Stimulated activated naive B cell treated with anti-CD40 and anti-IgM and Interleukin-4, amounts not matched to agents 10 μg/mL and 1 μg/mL and 100 μg/mL, for 72 hours (primary cell): Measurements from ENCODE around the gene CTRB1.
"Not testable (repeated sequence)": the region's sequence is repeated elsewhere in the genome, so short reads cannot be mapped to it uniquely, and the experiment has no call there.

Source experiments
- ATAC-seq, 2 donors: fragments of 150-1000 bp; cut with Tn5 transposase; replicated peaks; 2 replicates each; pipeline ENCODE4 v1.10.0; 2021; ENCODE audit warnings: moderate library complexity in 1 of 2
- DNase-seq: peaks from one replicate; pipeline ENCODE4 v3.0.0; 2021
- H3K27ac Mint-ChIP-seq: one replicate; pipeline ENCODE4 v1.8.0; 2022; ENCODE audit warnings: mild to moderate bottlenecking, mixed read lengths
- H3K27me3 Mint-ChIP-seq, 2 donors: one replicate each; pipeline ENCODE4 v1.8.0; 2022; ENCODE audit warnings: mixed read lengths in 2 of 2
- H3K36me3 Mint-ChIP-seq, 2 donors: one replicate each; pipeline ENCODE4 v1.8.0; 2022; ENCODE audit warnings: mixed read lengths in 2 of 2, mild to moderate bottlenecking in 1 of 2
- H3K4me1 Mint-ChIP-seq, 2 donors: one replicate each; pipeline ENCODE4 v1.8.0; 2022; ENCODE audit warnings: mixed read lengths in 2 of 2, mild to moderate bottlenecking in 1 of 2
- H3K4me3 Mint-ChIP-seq, 2 donors: one replicate each; pipeline ENCODE4 v1.8.0; 2022; ENCODE audit warnings: mild to moderate bottlenecking in 2 of 2, mixed read lengths in 2 of 2, moderate library complexity in 1 of 2
- H3K9me3 Mint-ChIP-seq, 2 donors: one replicate each; pipeline ENCODE4 v1.8.0; 2022; ENCODE audit warnings: mixed read lengths in 2 of 2, mild to moderate bottlenecking in 1 of 2

The CTRB1 gene

GRCh38 chr16:75195811-75196790 is 22.7 kb upstream of the CTRB1 start:
- ATAC-seq (no peak), DNase-seq (no peak)
- peaks cover 6 to 26% of the 10 kb centered on the region in 2 donors for H3K4me1 Mint-ChIP-seq
- no peak overlapping the region for H3K27ac Mint-ChIP-seq
- H3K36me3 Mint-ChIP-seq = no peaks in the 10 kb centered on the region
- no peak overlapping the region for H3K4me3 Mint-ChIP-seq
- no peaks in the 10 kb centered on the region for H3K9me3 Mint-ChIP-seq
- H3K27me3 Mint-ChIP-seq = peaks cover 59 to 71% of the 10 kb centered on the region in 2 donors

GRCh38 chr16:75196836-75197235 is 22.0 kb upstream of the CTRB1 start:
- Mint-ChIP-seq H3K4me1 (peaks cover 10 to 31% of the 10 kb centered on the region in 2 donors), H3K4me3 (no peak overlapping the region), H3K27me3 (peaks cover 59 to 77% of the 10 kb centered on the region in 2 donors), H3K27ac (no peak overlapping the region), H3K36me3 (no peaks in the 10 kb centered on the region), H3K9me3 (no peaks in the 10 kb centered on the region)
- ATAC-seq (no peak), DNase-seq (no peak)

DNA sequence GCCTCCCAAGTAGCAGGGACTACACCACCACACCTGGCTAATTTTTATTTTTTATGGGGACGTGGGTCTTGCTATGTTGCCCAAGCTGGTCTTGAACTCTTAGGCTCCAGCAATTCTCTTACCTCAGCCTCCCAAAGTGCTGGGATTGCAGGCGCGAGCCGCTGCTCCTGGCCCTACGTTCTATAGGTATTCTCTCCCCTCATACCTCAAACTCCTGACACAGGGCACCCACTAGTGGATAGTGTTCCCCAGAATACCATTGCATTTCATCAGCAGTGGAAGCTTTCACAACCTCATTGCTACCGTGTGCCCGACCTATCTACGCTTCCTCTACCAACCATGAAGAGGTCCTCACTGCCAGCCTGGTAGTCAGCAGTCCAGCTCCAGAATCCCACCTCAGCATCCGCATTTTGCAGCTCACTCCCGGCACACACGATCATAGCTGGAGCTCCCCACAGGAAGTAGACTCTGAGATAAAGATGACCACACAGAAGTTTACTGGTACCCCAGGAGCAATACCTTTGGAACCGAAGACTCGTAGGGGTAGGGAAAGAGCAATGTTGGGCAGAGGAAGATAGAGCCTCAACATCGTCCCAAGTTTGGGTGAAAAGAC is 21.2 kb upstream of the CTRB1 start:
- H3K4me3 Mint-ChIP-seq = no peak overlapping the region
- H3K27ac Mint-ChIP-seq = no peak overlapping the region
- H3K27me3 Mint-ChIP-seq = peaks cover 61 to 81% of the 10 kb centered on the region in 2 donors
- no peak for ATAC-seq
- no peaks in the 10 kb centered on the region for H3K9me3 Mint-ChIP-seq
- no peak for DNase-seq
- H3K36me3 Mint-ChIP-seq = no peaks in the 10 kb centered on the region
- peaks cover 10 to 31% of the 10 kb centered on the region in 2 donors for H3K4me1 Mint-ChIP-seq

DNA sequence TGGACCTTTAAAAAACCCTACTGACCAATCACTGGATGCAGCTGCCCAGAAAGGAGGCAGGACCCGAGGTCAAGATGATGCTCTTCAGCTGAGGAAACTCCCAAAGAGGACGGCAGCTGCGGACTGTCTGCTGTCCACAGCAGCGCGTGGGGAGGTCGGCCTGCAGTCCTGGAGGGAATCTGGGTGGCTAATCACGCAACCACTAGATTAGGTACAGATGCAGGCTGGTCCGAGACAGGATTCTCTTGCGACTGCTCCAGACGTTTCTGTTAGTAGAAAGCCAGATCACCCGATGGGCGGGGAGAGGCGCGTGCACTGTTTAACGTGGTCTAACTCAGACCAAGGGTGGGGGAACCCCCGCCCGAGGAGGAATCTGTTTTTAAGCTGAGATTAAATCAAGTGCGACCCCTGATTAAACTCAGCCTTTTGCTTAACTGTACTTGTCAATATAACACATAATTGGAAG is 20.6 kb upstream of the CTRB1 start:
- Mint-ChIP-seq H3K4me3 (no peak overlapping the region), H3K9me3 (no peaks in the 10 kb centered on the region), H3K36me3 (no peaks in the 10 kb centered on the region), H3K27me3 (peaks cover 61 to 84% of the 10 kb centered on the region in 2 donors), H3K27ac (no peak overlapping the region), H3K4me1 (peaks cover 10 to 31% of the 10 kb centered on the region in 2 donors)
- DNase-seq (no peak), ATAC-seq (no peak)

DNA sequence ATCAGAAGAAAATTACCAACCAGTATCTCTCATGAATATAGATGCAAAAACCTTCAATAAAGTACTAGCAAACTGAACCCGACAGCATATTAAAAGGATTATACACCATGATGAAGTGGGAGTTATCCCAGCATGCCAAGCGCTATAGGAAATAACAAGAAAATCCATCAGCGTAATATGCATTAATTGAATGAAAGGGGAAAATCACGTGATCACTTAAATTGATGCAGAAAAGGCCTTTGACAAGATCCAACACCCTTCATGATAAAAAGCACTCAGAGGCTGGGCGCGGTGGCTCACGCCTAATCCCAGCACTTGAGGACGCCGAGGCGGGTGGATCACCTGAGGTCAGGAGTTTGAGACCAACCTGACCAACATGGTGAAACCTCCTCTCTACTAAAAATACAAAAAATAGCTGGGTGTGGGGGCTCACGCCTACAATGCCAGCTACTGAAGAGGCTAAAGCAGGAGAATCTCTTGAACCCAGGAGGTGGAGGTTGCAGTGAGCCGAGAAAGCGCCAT is 16.7 kb upstream of the CTRB1 start:
- DNase-seq (no peak), ATAC-seq (no peak)

GRCh38 chr16:75203096-75203495 is 15.7 kb upstream of the CTRB1 start:
- Mint-ChIP-seq H3K4me1 (peaks cover 10 to 25% of the 10 kb centered on the region in 2 donors), H3K27ac (no peak overlapping the region), H3K27me3 (peaks cover 40 to 58% of the 10 kb centered on the region in 2 donors), H3K9me3 (no peaks in the 10 kb centered on the region), H3K4me3 (no peak overlapping the region), H3K36me3 (no peaks in the 10 kb centered on the region)
- DNase-seq (no peak), ATAC-seq (no peak)

More for the DNA sequence above, 16.7 kb upstream of the CTRB1 start:
- H3K27me3 Mint-ChIP-seq = peaks cover 50 to 60% of the 10 kb centered on the region in 2 donors
- no peak overlapping the region for H3K4me3 Mint-ChIP-seq
- H3K36me3 Mint-ChIP-seq = no peaks in the 10 kb centered on the region
- H3K27ac Mint-ChIP-seq = no peak overlapping the region
- peaks cover 10 to 31% of the 10 kb centered on the region in 2 donors for H3K4me1 Mint-ChIP-seq
- H3K9me3 Mint-ChIP-seq = no peaks in the 10 kb centered on the region

DNA sequence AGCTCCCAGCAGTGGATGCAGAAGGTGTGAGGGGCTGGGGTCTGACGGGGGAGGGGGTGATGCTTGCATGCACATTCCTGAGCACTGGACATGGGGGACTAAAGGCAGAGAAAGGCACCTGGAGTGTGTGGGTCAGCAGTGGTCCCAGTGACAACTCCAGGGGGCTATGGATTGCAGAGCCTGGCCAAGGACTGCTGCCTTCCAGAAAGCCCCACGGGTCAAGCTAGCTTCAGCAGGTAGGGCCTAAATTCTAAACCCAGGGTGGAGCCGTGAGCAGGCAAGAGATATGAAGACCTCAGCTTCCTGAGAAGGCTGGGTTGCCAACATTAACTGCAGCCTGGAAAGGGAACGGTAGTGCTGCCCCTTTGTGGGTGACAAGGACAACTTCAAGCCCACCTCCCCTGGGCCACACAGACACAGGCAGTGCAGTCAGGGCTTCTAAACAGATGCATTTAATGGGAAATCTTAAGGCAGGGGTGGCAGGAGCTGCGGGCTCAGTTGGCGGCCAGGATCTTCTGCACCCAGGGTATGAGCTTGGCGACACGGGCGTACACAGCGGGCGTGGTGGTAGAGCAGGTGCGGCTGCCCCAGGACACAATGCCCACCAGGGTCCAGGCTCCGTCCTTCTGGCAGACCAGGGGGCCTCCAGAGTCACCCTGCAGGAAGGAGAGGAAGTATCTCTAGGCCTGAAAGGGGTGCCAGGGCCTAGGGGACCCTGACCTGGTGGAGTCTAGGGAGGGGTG is 14.9 kb upstream of the CTRB1 start:
- Mint-ChIP-seq H3K27ac (no peak overlapping the region), H3K4me1 (peaks cover 10 to 21% of the 10 kb centered on the region in 2 donors), H3K9me3 (no peaks in the 10 kb centered on the region), H3K4me3 (no peak overlapping the region), H3K36me3 (no peaks in the 10 kb centered on the region), H3K27me3 (peaks cover 38 to 59% of the 10 kb centered on the region in 2 donors)
- DNase-seq = no peak
- no peak for ATAC-seq

GRCh38 chr16:75204410-75204758 is 14.4 kb upstream of the CTRB1 start:
- Mint-ChIP-seq H3K9me3 (no peaks in the 10 kb centered on the region), H3K27ac (no peak overlapping the region), H3K27me3 (peaks cover 38 to 59% of the 10 kb centered on the region in 2 donors), H3K4me3 (no peak overlapping the region), H3K4me1 (peaks cover 10 to 20% of the 10 kb centered on the region in 2 donors), H3K36me3 (no peaks in the 10 kb centered on the region)
- no peak for DNase-seq
- ATAC-seq = no peak

DNA sequence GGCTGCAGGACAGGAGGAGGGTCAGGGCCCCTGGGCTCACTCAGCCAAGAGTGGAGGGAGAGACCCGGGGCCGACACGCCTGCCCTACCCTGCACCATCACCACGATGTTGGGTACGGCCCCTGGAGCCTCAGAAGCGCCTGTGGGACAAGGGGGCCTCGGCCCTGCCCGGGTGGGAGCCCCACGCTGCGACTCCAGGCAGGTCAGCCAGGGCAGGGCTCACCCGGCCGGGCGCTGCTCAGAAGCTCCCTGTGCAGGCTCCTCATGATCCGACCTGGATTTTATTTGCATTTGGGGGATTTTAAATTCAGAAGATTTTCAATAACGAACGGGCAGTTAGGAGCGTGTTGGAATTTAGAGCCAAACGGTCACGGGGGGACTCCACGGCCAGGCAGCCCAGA is 13.9 kb upstream of the CTRB1 start:
- not testable (repeated sequence) for ATAC-seq, H3K27ac Mint-ChIP-seq
- peaks cover 37 to 57% of the 10 kb centered on the region in 2 donors for H3K27me3 Mint-ChIP-seq

GRCh38 chr16:75205438-75205837 is 13.3 kb upstream of the CTRB1 start:
- H3K36me3 Mint-ChIP-seq = not testable (repeated sequence)
- H3K4me1 Mint-ChIP-seq = peaks cover 8 to 11% of the 10 kb centered on the region in 2 donors

More for the DNA sequence above, 13.9 kb upstream of the CTRB1 start:
- H3K36me3 Mint-ChIP-seq, H3K9me3 Mint-ChIP-seq, H3K4me3 Mint-ChIP-seq, DNase-seq: not testable (repeated sequence)
- H3K4me1 Mint-ChIP-seq = peaks cover 10 to 14% of the 10 kb centered on the region in 2 donors

GRCh38 chr16:75205961-75206748 is 12.6 kb upstream of the CTRB1 start:
- H3K9me3 Mint-ChIP-seq, H3K4me1 Mint-ChIP-seq, H3K4me3 Mint-ChIP-seq, H3K27ac Mint-ChIP-seq, H3K36me3 Mint-ChIP-seq, DNase-seq: not testable (repeated sequence)
- ATAC-seq = peak in 1 of 2 donors; percentile 17
- peaks cover 25 to 51% of the 10 kb centered on the region in 2 donors for H3K27me3 Mint-ChIP-seq

More at GRCh38 chr16:75205438-75205837, 13.3 kb upstream of the CTRB1 start:
- H3K27ac Mint-ChIP-seq, DNase-seq, H3K4me3 Mint-ChIP-seq, ATAC-seq, H3K9me3 Mint-ChIP-seq: not testable (repeated sequence)
- peaks cover 33 to 51% of the 10 kb centered on the region in 2 donors for H3K27me3 Mint-ChIP-seq

DNA sequence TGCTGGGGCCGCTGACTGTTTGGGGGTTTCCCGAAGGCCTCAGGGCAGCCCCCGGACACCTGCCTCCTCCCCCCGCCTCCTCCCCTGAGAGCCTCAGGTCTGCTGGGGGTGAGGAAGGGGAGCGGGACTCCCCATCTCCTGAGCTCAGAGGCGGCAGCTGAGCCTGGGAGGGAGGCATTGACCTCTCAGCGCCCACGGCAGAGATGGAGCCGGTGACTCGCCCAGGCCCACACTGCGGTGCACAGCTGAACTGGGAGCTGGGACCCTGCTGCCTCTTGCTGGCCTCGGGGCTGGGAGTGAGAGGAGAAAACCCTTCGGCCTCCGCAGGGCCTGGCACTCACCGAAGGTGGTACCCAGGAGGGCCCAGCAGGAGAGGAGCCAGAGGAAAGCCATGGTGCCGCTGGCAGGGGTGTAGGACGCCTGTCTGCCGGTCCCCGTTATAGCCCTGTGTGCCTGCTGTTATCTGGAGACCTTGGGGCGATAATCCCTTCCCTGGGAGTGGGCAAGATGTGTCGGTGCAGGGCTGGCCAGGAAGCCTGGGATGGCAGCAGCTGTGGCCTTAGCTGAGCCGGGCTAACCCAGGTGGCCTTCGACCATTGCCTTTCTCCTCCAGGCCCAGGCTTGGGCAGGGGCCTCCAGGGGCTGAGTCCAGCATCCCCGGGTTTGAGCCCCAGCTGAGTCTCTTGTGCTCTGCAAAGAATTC is 11.9 kb upstream of the CTRB1 start, which contains the start of gene CTRB2:
Gene CTRB2, minus strand, starts transcription at position 413 of the 703 bp plus-strand sequence. Its CDS starts 20 bp downstream, at position 393.
- Mint-ChIP-seq H3K27ac (no peak within 1 kb of the TSS), H3K27me3 (peaks cover 22 to 46% of the 10 kb centered on the region in 2 donors), H3K9me3 (no peaks in the 10 kb centered on the region), H3K4me3 (no peak within 1 kb of the TSS), H3K36me3 (no peaks in the 10 kb centered on the region), H3K4me1 (no peaks in the 10 kb centered on the region)
- ATAC-seq (peak; percentile 41 to 62), DNase-seq (no peak)

- no peak overlapping the region for H3K4me3 Mint-ChIP-seq
- no peaks in the 10 kb centered on the region for H3K9me3 Mint-ChIP-seq
- peaks cover 25 to 43% of the 10 kb centered on the region in 2 donors for H3K27me3 Mint-ChIP-seq
- no peaks in the 10 kb centered on the region for H3K4me1 Mint-ChIP-seq
- H3K27ac Mint-ChIP-seq = no peak overlapping the region
- DNase-seq (no peak), ATAC-seq (no peak)
- H3K36me3 Mint-ChIP-seq = no peaks in the 10 kb centered on the region
Measured at GRCh38 chr16:75207831-75208230, 11.0 kb upstream of the CTRB1 start.
